Measurements from ENCODE around the gene C2CD2L.

DNA sequence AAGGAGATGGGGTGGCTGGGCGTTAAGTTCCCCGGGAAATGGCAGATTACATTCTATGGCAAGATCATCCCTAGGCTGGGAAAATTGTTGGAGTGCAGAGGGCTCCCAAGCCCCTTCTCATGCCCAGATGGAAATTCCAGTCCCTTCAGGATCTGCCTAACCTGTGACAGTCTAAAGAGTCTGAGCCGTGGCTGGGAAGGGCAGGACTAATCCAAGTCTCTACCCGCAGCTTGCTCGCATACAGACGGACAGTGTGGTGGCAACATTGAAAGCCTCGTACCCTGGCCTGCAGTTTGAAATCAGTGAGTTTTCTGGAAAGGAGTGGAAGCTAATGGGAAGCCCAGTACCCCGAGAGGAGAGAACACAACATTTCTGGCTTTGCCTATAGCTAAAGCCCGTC is 18.7 kb upstream of the C2CD2L start:
- TF ChIP-seq CTCF (conservative IDR thresholded peaks at IDR 0.05) = no peak
- no peak for TF ChIP-seq EZH2 (IDR thresholded peaks at IDR 0.05; ENCODE audit: low read depth)

Measured in PC-9 (cell line).